HCT116 (cell line): ENCODE data around the gene F10. TPM values are rescaled to one million over a fixed set of nuclear protein-coding genes. Genes with fewer than 3 reads are reported as not detected.
"Not testable (repeated sequence)": the region's sequence is repeated elsewhere in the genome, so short reads cannot be mapped to it uniquely, and the experiment has no call there.

ENCODE experiments used
- ATAC-seq: fragments of 200-7000 bp; cut with Tn5 transposase; 2 replicates; pipeline ENCODE4 v1.9.1; 2020; ENCODE audit warnings: mild to moderate bottlenecking, moderate library complexity
- BruUV-seq: library from RNA; stranded (reverse); fragments of 400-500 nt; replicated peaks from 2 replicates; lab custom pipeline; 2021; lab: Mats Ljungman, UMichigan
- CTCF ChIA-PET: fragments of 300-600 bp; sonication (Branson Sonifier 250); formaldehyde crosslinking; loops from one replicate; lab custom pipeline; 2021; ENCODE audit warnings: antibody characterized with exemption; lab: Charles Lee
- POLR2A ChIA-PET: fragments of 300-600, 350-600 bp; sonication (Branson Sonifier 250); formaldehyde crosslinking; loops from one replicate; lab custom pipeline; 2021; ENCODE audit warnings: antibody characterized with exemption; lab: Charles Lee
- RAD21 ChIA-PET, 2 experiments: fragments of 300-600 bp; sonication (Branson Sonifier 250); formaldehyde crosslinking; loops; one replicate each; lab custom pipeline; 2023; ENCODE audit warnings: low total read pairs in 2 of 2; ENCODE audit not compliant: uncharacterized antibody in 2 of 2, unreplicated experiment in 2 of 2, low non-redundant PET in 1 of 2; lab: Charles Lee
- DNase-seq: peaks from one replicate; pipeline ENCODE4 v3.0.0-alpha.2; 2010; ENCODE audit warnings: low read depth, low spot score
- H2AFZ ChIP-seq: fragments of 200-600 bp; shearing (Covaris generic), sonication (generic); 2 replicates; pipeline ENCODE4 v1.6.1; 2017; ENCODE audit warnings: low read depth, mixed run types, mixed read lengths, antibody characterized with exemption, low read length; ENCODE audit not compliant: poor library complexity, severe bottlenecking
- H3K27ac ChIP-seq: 2 replicates; pipeline ENCODE4 v1.5.1; 2012; ENCODE audit warnings: low read depth, low read length
- H3K27me3 ChIP-seq: fragments of 200-600 bp; sonication (generic); 2 replicates; pipeline ENCODE4 v1.6.1; 2016; ENCODE audit warnings: mixed run types, low read length, mixed read lengths; ENCODE audit not compliant: insufficient read depth
- H3K36me3 ChIP-seq, 2 experiments: fragments of 200-500 bp in 1 of 2; fragments of 200-600 bp in 1 of 2; sonication (Bioruptor generic) in 1 of 2; sonication (generic) in 1 of 2; 2 replicates each; pipeline versions ENCODE4 v1.5.1 to v1.6.1; 2014 to 2016; ENCODE audit warnings: low read length in 2 of 2, inconsistent platforms in 1 of 2, mixed read lengths in 1 of 2, mixed run types in 1 of 2; ENCODE audit not compliant: insufficient read depth in 2 of 2, control insufficient read depth in 1 of 2
- H3K4me1 ChIP-seq, 2 experiments: fragments of 200-600 bp in 1 of 2; sonication (generic) in 1 of 2; 2 replicates each; pipeline versions ENCODE4 v1.5.1 to v1.6.1; 2012 to 2017; ENCODE audit warnings: low read length in 2 of 2, inconsistent platforms in 1 of 2, mild to moderate bottlenecking in 1 of 2, mixed read lengths in 1 of 2, mixed run types in 1 of 2, moderate library complexity in 1 of 2; ENCODE audit not compliant: insufficient read depth in 2 of 2, control insufficient read depth in 1 of 2
- H3K4me2 ChIP-seq: fragments of 200-600 bp; sonication (generic); 2 replicates; pipeline ENCODE4 v1.6.1; 2017; ENCODE audit warnings: mixed run types, low read length, mixed read lengths
- H3K4me3 ChIP-seq, 2 experiments: fragments of 200-600 bp in 1 of 2; sonication (generic) in 1 of 2; replicated peaks in 1 of 2; 2 replicates each; pipeline ENCODE4 v1.5.1; 2011 to 2016; ENCODE audit warnings: low read length in 2 of 2, control low read depth in 1 of 2, low read depth in 1 of 2, mild to moderate bottlenecking in 1 of 2, mixed read lengths in 1 of 2, mixed run types in 1 of 2
- H3K79me2 ChIP-seq: fragments of 200-600 bp; sonication (generic); 2 replicates; pipeline ENCODE4 v1.6.1; 2017; ENCODE audit warnings: mild to moderate bottlenecking, mixed run types, low read length, moderate library complexity, mixed read lengths; ENCODE audit not compliant: insufficient read depth
- H3K9ac ChIP-seq: fragments of 200-600 bp; sonication (generic); 2 replicates; pipeline ENCODE4 v1.6.1; 2016; ENCODE audit warnings: low read length, mixed read lengths
- H3K9me2 ChIP-seq: fragments of 200-600 bp; sonication (generic), shearing (Covaris generic); 2 replicates; pipeline ENCODE4 v1.6.1; 2017; ENCODE audit warnings: mixed run types, mild to moderate bottlenecking, moderate library complexity; ENCODE audit not compliant: insufficient read depth
- H3K9me3 ChIP-seq, 2 experiments: fragments of 200-500 bp in 1 of 2; fragments of 200-600 bp in 1 of 2; sonication (Bioruptor generic) in 1 of 2; sonication (generic) in 1 of 2; 2 replicates each; pipeline ENCODE4 v1.6.1; 2014 to 2017; ENCODE audit warnings: low read length in 2 of 2, mixed read lengths in 2 of 2, inconsistent platforms in 1 of 2, low read depth in 1 of 2, mild to moderate bottlenecking in 1 of 2, mixed run types in 1 of 2, moderate library complexity in 1 of 2; ENCODE audit not compliant: control insufficient read depth in 1 of 2, insufficient read depth in 1 of 2
- H4K20me1 ChIP-seq: fragments of 200-600 bp; sonication (generic), shearing (Covaris generic); 2 replicates; pipeline ENCODE4 v1.6.1; 2017; ENCODE audit warnings: mixed run types, mild to moderate bottlenecking, moderate library complexity; ENCODE audit not compliant: insufficient read depth
- CEBPB ChIP-seq: IDR thresholded peaks from 2 replicates; pipeline ENCODE4 v1.6.1; 2012; ENCODE audit warnings: low read depth
- CTCF ChIP-seq, 3 experiments: fragments of 200-600 bp in 1 of 3; sonication (generic) in 1 of 3; IDR thresholded peaks in 2 of 3; conservative IDR thresholded peaks in 1 of 3; 2 replicates each; pipeline ENCODE4 v1.5.1; 2012 to 2017; ENCODE audit warnings: low read depth in 2 of 3, low read length in 2 of 3, antibody characterized with exemption in 1 of 3, borderline replicate concordance in 1 of 3, control low read depth in 1 of 3, mild to moderate bottlenecking in 1 of 3, mixed read lengths in 1 of 3, mixed run types in 1 of 3, moderate library complexity in 1 of 3; ENCODE audit not compliant: insufficient read depth in 1 of 3
- EGR1 ChIP-seq: IDR thresholded peaks from 2 replicates; pipeline ENCODE4 v1.6.1; 2012; ENCODE audit warnings: low read depth
- ELF1 ChIP-seq: IDR thresholded peaks from 2 replicates; pipeline ENCODE4 v1.6.1; 2012; ENCODE audit warnings: low read depth, borderline replicate concordance
- EZH2 ChIP-seq: fragments of 200-600 bp; sonication (generic); IDR thresholded peaks from 2 replicates; pipeline ENCODE4 v1.6.1; 2017; ENCODE audit warnings: antibody characterized with exemption, mixed run types
- EZH2phosphoT487 ChIP-seq: fragments of 200-600 bp; IDR thresholded peaks from 2 replicates; pipeline ENCODE4 v1.6.1; 2018; ENCODE audit warnings: antibody characterized with exemption, borderline replicate concordance
- FOSL1 ChIP-seq: IDR thresholded peaks from 2 replicates; pipeline ENCODE4 v1.6.1; 2012; ENCODE audit warnings: low read depth
- POLR2A ChIP-seq: IDR thresholded peaks from 2 replicates; pipeline ENCODE4 v1.7.0; 2011; ENCODE audit warnings: borderline replicate concordance; ENCODE audit not compliant: insufficient read depth, insufficient read length; ENCODE audit errors: extremely low read depth
- POLR2AphosphoS5 ChIP-seq: IDR thresholded peaks from 2 replicates; pipeline ENCODE4 v1.6.1; 2011; ENCODE audit warnings: mild to moderate bottlenecking, low read depth, low read length, moderate library complexity
- RAD21 ChIP-seq: IDR thresholded peaks from 2 replicates; pipeline ENCODE4 v1.6.1; 2012; ENCODE audit warnings: low read depth, mild to moderate bottlenecking
- SP1 ChIP-seq: IDR thresholded peaks from 2 replicates; pipeline ENCODE4 v1.6.1; 2012; ENCODE audit warnings: low read depth
- SRF ChIP-seq: IDR thresholded peaks from 2 replicates; pipeline ENCODE4 v1.6.1; 2012; ENCODE audit warnings: low read depth
- TCF7L2 ChIP-seq: IDR thresholded peaks from 2 replicates; pipeline ENCODE4 v1.7.0; 2011; ENCODE audit warnings: borderline replicate concordance, inconsistent platforms; ENCODE audit not compliant: insufficient read depth, insufficient read length; ENCODE audit errors: extremely low read depth
- YY1 ChIP-seq: IDR thresholded peaks from 2 replicates; pipeline ENCODE4 v1.6.1; 2011; ENCODE audit warnings: low read length, low read depth, moderate library complexity, mild to moderate bottlenecking; ENCODE audit not compliant: insufficient replicate concordance; ENCODE audit errors: extremely low read depth
- ZFX ChIP-seq: fragments of 450-650 bp; IDR thresholded peaks from 2 replicates; pipeline ENCODE4 v1.6.1; 2017
- ZNF274 ChIP-seq: fragments of 200-500 bp; sonication (Bioruptor generic); IDR thresholded peaks from 2 replicates; pipeline ENCODE4 v1.6.1; 2014; ENCODE audit warnings: mild to moderate bottlenecking, low read depth, low read length, inconsistent platforms
- intact Hi-C: fragments of 100-400 bp; cut with micrococcal nuclease; formaldehyde crosslinking; loops from 2 replicates; pipeline ENCODE4 v1.10.0; 2022
- total RNA-seq: library from RNA; stranded (reverse); gene quantifications from one replicate; pipeline ENCODE4 v1.2.1, GENCODE V29; 2021; ENCODE audit not compliant: unreplicated experiment
- TF ChIP-seq, protein P1 (sequence below): IDR thresholded peaks from 2 replicates; pipeline ENCODE4 v1.6.1; 2011; ENCODE audit warnings: mild to moderate bottlenecking, low read length, moderate library complexity; ENCODE audit not compliant: insufficient replicate concordance; ENCODE audit errors: extremely low read depth
- TF ChIP-seq, protein P2 (sequence below): IDR thresholded peaks from 2 replicates; pipeline ENCODE4 v1.6.1; 2012

Gene F10
- total RNA-seq, 1 experiment from 2014 or later = 4.0 TPM

DNA sequence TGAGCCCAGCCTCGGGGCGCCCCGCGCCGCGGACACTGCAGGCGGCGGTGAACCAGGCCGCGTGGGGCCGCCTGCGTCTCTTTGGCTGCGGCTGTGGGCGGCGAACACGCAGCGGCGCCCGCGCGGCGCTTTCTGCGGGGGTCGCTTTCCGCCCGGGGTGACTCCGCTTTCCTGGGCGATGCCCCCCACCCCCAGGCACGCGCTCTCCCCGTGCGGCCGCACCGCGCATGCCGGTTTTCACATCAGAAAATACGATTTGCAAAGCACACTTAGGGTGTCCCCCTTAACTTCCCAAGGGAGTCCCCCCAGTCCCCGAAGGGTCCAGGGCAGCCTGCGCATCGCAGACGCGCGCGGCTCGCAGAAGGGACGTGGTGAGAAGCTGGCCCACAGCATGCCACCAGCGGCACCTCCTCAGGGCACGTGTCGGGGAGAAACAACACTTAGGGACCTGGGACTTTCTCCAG lies 11.7 kb upstream of the F10 start:
- no peak for DNase-seq
- RAD21 ChIA-PET = no interaction called here
- no peaks in the 10 kb centered on the region for H3K9me3 ChIP-seq

GRCh38 chr13:113111821-113112220 lies 10.8 kb upstream of the F10 start:
- H3K9me2 ChIP-seq, POLR2A ChIA-PET, H3K9ac ChIP-seq, DNase-seq, H2AFZ ChIP-seq, BruUV-seq, H3K9me3 ChIP-seq, H3K27ac ChIP-seq, CTCF ChIA-PET, RAD21 ChIA-PET, H3K4me1 ChIP-seq, H3K4me2 ChIP-seq, intact Hi-C loops, H4K20me1 ChIP-seq, H3K27me3 ChIP-seq, H3K79me2 ChIP-seq, H3K36me3 ChIP-seq, ATAC-seq, H3K4me3 ChIP-seq: not testable (repeated sequence)

More for the DNA sequence above, 11.7 kb upstream of the F10 start:
- H3K4me2 ChIP-seq = no peak overlapping the region
- no peaks in the 10 kb centered on the region for H4K20me1 ChIP-seq
- POLR2A ChIA-PET = no interaction called here
- TF ChIP-seq, protein P1, sequence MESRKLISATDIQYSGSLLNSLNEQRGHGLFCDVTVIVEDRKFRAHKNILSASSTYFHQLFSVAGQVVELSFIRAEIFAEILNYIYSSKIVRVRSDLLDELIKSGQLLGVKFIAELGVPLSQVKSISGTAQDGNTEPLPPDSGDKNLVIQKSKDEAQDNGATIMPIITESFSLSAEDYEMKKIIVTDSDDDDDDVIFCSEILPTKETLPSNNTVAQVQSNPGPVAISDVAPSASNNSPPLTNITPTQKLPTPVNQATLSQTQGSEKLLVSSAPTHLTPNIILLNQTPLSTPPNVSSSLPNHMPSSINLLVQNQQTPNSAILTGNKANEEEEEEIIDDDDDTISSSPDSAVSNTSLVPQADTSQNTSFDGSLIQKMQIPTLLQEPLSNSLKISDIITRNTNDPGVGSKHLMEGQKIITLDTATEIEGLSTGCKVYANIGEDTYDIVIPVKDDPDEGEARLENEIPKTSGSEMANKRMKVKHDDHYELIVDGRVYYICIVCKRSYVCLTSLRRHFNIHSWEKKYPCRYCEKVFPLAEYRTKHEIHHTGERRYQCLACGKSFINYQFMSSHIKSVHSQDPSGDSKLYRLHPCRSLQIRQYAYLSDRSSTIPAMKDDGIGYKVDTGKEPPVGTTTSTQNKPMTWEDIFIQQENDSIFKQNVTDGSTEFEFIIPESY = no peak
- TF ChIP-seq POLR2AphosphoS5 (no peak), ZFX (no peak), EGR1 (no peak), POLR2A (no peak), RAD21 (no peak), ZNF274 (no peak), EZH2 (no peak), ELF1 (no peak), YY1 (no peak), EZH2phosphoT487 (no peak), TCF7L2 (no peak), CEBPB (no peak), CTCF (IDR thresholded peaks at IDR 0.05 in 2 of 3, conservative IDR thresholded peaks at IDR 0.05 in 1 of 3; ENCODE audit: borderline replicate concordance in 1 of 3, insufficient read depth in 1 of 3, low read depth in 2 of 3, low read length in 2 of 3) (no peak), SP1 (no peak), FOSL1 (no peak), SRF (no peak)
- TF ChIP-seq, protein P2, sequence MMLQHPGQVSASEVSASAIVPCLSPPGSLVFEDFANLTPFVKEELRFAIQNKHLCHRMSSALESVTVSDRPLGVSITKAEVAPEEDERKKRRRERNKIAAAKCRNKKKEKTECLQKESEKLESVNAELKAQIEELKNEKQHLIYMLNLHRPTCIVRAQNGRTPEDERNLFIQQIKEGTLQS = no peak
- no peaks in the 10 kb centered on the region for H3K4me1 ChIP-seq
- no peak overlapping the region for H3K27ac ChIP-seq
- ATAC-seq = no peak
- H3K4me3 ChIP-seq = no peak overlapping the region
- H3K9ac ChIP-seq = no peak overlapping the region
- no peaks in the 10 kb centered on the region for H3K9me2 ChIP-seq
- BruUV-seq = no TSS peak
- H3K27me3 ChIP-seq = no peaks in the 10 kb centered on the region
- H3K36me3 ChIP-seq = no peaks in the 10 kb centered on the region
- intact Hi-C loops = no loop called here
- H3K79me2 ChIP-seq = no peaks in the 10 kb centered on the region
- H2AFZ ChIP-seq = no peak overlapping the region
- CTCF ChIA-PET = no interaction called here
